Neural progenitor cell (in vitro differentiated cells): ENCODE measurements around the gene SLC22A23. TPM values are rescaled to one million over a fixed set of nuclear protein-coding genes. Genes with fewer than 3 reads are reported as not detected.

Experiments used
- DNase-seq: peaks from one replicate; pipeline ENCODE4 v3.0.0-alpha.2; 2016; ENCODE audit warnings: low spot score
- H2AFZ ChIP-seq: fragments of 200-600 bp; sonication (generic); replicated peaks from 2 replicates; pipeline ENCODE4 v1.6.1; 2016; ENCODE audit warnings: antibody characterized with exemption
- H3F3A ChIP-seq: fragments of 200-600 bp; sonication (generic); 2 replicates; pipeline ENCODE4 v1.6.1; 2016; ENCODE audit warnings: antibody characterized with exemption, low read depth
- H3K27ac ChIP-seq: fragments of 200-600 bp; sonication (generic); 2 replicates; pipeline ENCODE4 v1.5.1; 2016; ENCODE audit warnings: mild to moderate bottlenecking
- H3K27me3 ChIP-seq: fragments of 200-600 bp; sonication (generic); 2 replicates; pipeline ENCODE4 v1.6.1; 2016; ENCODE audit warnings: mild to moderate bottlenecking, moderate library complexity
- H3K36me3 ChIP-seq: fragments of 200-600 bp; sonication (generic); 2 replicates; pipeline ENCODE4 v1.5.1; 2016
- H3K4me1 ChIP-seq: fragments of 200-600 bp; sonication (generic); 2 replicates; pipeline ENCODE4 v1.6.1; 2016; ENCODE audit warnings: mixed run types
- H3K4me2 ChIP-seq: fragments of 200-600 bp; sonication (generic); 2 replicates; pipeline ENCODE4 v1.6.1; 2016
- H3K4me3 ChIP-seq: fragments of 200-600 bp; sonication (generic); 2 replicates; pipeline ENCODE4 v1.5.1; 2016
- H3K79me2 ChIP-seq: fragments of 200-600 bp; sonication (generic); 2 replicates; pipeline ENCODE4 v1.6.1; 2016; ENCODE audit warnings: low read depth
- H3K9ac ChIP-seq: fragments of 200-600 bp; sonication (generic); 2 replicates; pipeline ENCODE4 v1.6.1; 2016
- H3K9me3 ChIP-seq: fragments of 200-600 bp; sonication (generic); 2 replicates; pipeline ENCODE4 v1.5.1; 2016; ENCODE audit warnings: low read depth
- H4K20me1 ChIP-seq: fragments of 200-600 bp; sonication (generic); 2 replicates; pipeline ENCODE4 v1.6.1; 2016; ENCODE audit warnings: low read depth
- H3K27ac Mint-ChIP-seq: 3 replicates; pipeline ENCODE4 v1.8.0; 2021; ENCODE audit warnings: mixed read lengths
- H3K27me3 Mint-ChIP-seq: 2 replicates; pipeline ENCODE4 v1.8.0; 2022; ENCODE audit warnings: low read depth, mild to moderate bottlenecking, inconsistent platforms, moderate library complexity, mixed read lengths; ENCODE audit not compliant: insufficient read depth
- H3K36me3 Mint-ChIP-seq: 3 replicates; pipeline ENCODE4 v1.8.0; 2021; ENCODE audit warnings: mixed read lengths
- H3K4me1 Mint-ChIP-seq: 3 replicates; pipeline ENCODE4 v1.8.0; 2021; ENCODE audit warnings: mixed read lengths
- H3K4me3 Mint-ChIP-seq: 3 replicates; pipeline ENCODE4 v1.8.0; 2021; ENCODE audit warnings: mild to moderate bottlenecking, moderate library complexity, mixed read lengths
- H3K9me3 Mint-ChIP-seq: 3 replicates; pipeline ENCODE4 v1.8.0; 2020; ENCODE audit warnings: mixed read lengths
- EZH2 ChIP-seq: fragments of 200-600 bp; sonication (generic); IDR thresholded peaks from 2 replicates; pipeline ENCODE4 v1.6.1; 2017; ENCODE audit warnings: antibody characterized with exemption, mild to moderate bottlenecking, moderate library complexity
- EZH2phosphoT487 ChIP-seq: fragments of 200-600 bp; sonication (generic); IDR thresholded peaks from 2 replicates; pipeline ENCODE4 v1.6.1; 2017; ENCODE audit warnings: antibody characterized with exemption
- total RNA-seq: library from RNA; depleted of rRNA; stranded (reverse); fragments of >200 nt; gene quantifications from 2 replicates; pipeline ENCODE4 v1.2.3, GENCODE V29; 2015; ENCODE audit warnings: low replicate concordance
- TF ChIP-seq, protein P1 (sequence below): fragments of 200-600 bp; sonication (generic); IDR thresholded peaks from 2 replicates; pipeline ENCODE4 v1.5.1; 2017; ENCODE audit warnings: antibody characterized with exemption, mild to moderate bottlenecking

SLC22A23 gene
- total RNA-seq, 1 donor from 2014 or later, result 0.99 TPM

DNA sequence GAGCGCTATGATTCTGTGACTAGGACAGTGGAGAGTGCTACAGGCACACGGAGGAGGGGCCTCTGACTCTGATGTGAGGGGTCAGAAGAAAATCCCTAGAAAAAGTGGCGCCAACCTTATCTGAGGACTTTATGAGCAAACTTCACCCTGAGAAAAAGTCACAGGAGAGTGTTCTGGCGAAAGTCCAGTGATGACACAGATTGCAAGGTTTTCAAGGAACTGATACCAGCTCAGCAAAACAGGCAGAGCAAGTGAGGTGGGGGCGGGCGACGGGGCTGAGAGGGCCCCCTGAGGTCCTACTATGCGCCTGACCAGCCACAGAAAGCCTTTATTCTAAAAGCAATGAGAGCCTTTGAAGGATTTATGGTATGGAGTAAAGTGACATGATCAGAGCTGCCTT, 73.3 kb downstream of the SLC22A23 start:
- Histone ChIP-seq H3K4me1 (peaks cover 9% of the 10 kb centered on the region), H2AFZ (no peak overlapping the region), H4K20me1 (no peaks in the 10 kb centered on the region), H3F3A (no peaks in the 10 kb centered on the region), H3K79me2 (no peaks in the 10 kb centered on the region), H3K9ac (no peak overlapping the region), H3K36me3 (no peaks in the 10 kb centered on the region), H3K9me3 (no peaks in the 10 kb centered on the region), H3K27me3 (no peaks in the 10 kb centered on the region), H3K4me3 (no peak overlapping the region), H3K4me2 (no peak overlapping the region), H3K27ac (no peak overlapping the region)
- no peak for DNase-seq
- Mint-ChIP-seq H3K9me3 (peaks cover 5% of the 10 kb centered on the region), H3K36me3 (peaks cover 21% of the 10 kb centered on the region), H3K27ac (no peak overlapping the region), H3K4me3 (no peak overlapping the region), H3K27me3 (no peaks in the 10 kb centered on the region), H3K4me1 (peaks cover 44% of the 10 kb centered on the region)
- TF ChIP-seq EZH2phosphoT487 (no peak), EZH2 (no peak)
- TF ChIP-seq, protein P1, sequence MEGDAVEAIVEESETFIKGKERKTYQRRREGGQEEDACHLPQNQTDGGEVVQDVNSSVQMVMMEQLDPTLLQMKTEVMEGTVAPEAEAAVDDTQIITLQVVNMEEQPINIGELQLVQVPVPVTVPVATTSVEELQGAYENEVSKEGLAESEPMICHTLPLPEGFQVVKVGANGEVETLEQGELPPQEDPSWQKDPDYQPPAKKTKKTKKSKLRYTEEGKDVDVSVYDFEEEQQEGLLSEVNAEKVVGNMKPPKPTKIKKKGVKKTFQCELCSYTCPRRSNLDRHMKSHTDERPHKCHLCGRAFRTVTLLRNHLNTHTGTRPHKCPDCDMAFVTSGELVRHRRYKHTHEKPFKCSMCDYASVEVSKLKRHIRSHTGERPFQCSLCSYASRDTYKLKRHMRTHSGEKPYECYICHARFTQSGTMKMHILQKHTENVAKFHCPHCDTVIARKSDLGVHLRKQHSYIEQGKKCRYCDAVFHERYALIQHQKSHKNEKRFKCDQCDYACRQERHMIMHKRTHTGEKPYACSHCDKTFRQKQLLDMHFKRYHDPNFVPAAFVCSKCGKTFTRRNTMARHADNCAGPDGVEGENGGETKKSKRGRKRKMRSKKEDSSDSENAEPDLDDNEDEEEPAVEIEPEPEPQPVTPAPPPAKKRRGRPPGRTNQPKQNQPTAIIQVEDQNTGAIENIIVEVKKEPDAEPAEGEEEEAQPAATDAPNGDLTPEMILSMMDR, result no peak

DNA sequence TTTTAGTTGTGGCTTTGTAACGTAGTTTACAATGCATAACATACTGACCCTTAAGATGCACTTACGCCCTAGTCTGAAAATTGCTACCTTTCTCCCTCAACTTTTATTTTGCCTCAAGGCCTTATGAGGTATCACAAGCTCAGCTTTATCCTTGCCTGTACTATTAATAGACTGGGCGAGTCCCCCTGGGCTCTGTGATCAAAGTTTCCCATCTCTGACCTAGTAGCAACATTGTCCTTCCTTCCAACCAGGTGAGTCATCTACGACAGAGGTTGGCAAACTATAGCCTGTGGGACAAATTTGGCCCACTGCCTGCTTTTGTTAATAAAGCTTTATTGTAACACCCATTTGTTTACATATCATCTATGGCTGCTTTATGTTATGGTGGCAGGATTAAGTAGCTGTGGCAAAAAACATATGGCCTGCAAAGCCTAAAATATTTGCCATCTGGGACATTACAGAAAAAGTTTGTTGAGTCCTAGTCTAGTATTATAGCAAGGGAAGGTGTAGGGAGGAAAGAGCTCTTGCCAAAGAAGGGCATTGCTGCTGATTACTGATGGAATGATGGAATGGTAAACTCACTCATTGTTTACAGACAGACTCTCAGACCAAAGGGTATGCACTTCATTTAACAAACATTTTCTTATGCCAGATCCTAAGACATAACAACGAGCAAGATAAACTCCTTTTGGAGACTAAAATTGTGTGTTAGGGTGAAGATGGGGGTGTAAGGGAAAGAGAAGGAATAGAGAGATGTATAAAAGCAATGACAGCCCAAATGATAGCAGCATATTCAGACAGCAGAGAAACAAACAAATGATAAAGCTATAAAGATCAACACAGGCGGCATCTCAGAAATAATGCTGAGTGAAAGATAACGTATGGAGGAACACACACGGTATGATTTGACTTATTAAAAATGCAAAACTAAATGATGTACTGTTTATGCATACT, 74.2 kb downstream of the SLC22A23 start:
- Mint-ChIP-seq H3K36me3 (peaks cover 12% of the 10 kb centered on the region), H3K4me3 (no peak overlapping the region), H3K27me3 (peaks cover 2% of the 10 kb centered on the region), H3K9me3 (peaks cover 3% of the 10 kb centered on the region), H3K4me1 (peaks cover 47% of the 10 kb centered on the region), H3K27ac (no peak overlapping the region)
- Histone ChIP-seq H3K4me3 (no peak overlapping the region), H3K9me3 (no peaks in the 10 kb centered on the region), H4K20me1 (no peaks in the 10 kb centered on the region), H3F3A (no peaks in the 10 kb centered on the region), H3K9ac (no peak overlapping the region), H2AFZ (no peak overlapping the region), H3K79me2 (no peaks in the 10 kb centered on the region), H3K27me3 (no peaks in the 10 kb centered on the region), H3K4me2 (no peak overlapping the region), H3K4me1 (peaks cover 9% of the 10 kb centered on the region), H3K27ac (no peak overlapping the region), H3K36me3 (no peaks in the 10 kb centered on the region)
- DNase-seq, result no peak
- TF ChIP-seq EZH2 (no peak), EZH2phosphoT487 (no peak)
- TF ChIP-seq, protein P1, result no peak

DNA sequence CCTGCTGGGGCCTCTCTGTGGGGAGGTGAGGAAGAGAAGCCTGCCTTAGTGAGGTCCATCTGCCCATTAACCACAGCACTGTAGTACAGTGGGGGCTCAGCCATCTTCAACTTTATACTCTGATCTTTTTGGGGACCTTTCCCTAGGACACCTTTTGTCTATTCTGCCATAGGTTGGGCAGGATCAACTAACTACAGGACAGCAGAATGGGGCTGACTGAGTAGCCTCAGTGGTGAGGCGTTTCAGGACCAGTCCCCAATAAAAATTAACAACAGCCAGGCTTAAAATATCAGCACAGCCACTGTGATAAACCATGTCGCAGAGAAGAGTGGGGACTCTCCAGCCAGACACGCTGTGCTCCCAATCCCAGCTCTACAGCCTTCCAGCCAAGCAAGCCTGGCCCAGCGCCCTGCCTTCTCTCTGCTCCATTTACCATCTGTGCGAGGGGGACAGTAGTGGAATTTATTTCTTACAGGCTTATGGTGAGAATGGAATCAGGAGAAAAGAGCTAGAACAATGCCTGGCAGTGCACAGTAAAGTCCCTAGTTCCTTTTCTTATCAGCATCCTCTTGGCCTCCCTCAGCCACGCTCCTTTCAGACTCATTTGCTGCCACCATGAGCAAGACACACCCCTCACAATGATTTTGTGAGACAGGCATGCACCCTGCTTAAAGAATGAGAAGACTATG, 75.5 kb downstream of the SLC22A23 start:
- Histone ChIP-seq H3K27me3 (no peaks in the 10 kb centered on the region), H3K27ac (no peak overlapping the region), H3K4me2 (no peak overlapping the region), H2AFZ (no peak overlapping the region), H3K79me2 (no peaks in the 10 kb centered on the region), H3F3A (no peaks in the 10 kb centered on the region), H4K20me1 (no peaks in the 10 kb centered on the region), H3K36me3 (no peaks in the 10 kb centered on the region), H3K4me1 (peaks cover 9% of the 10 kb centered on the region), H3K4me3 (no peak overlapping the region), H3K9ac (no peak overlapping the region), H3K9me3 (no peaks in the 10 kb centered on the region)
- no peaks in the 10 kb centered on the region for H3K9me3 Mint-ChIP-seq
- peaks cover 6% of the 10 kb centered on the region for H3K36me3 Mint-ChIP-seq
- TF ChIP-seq EZH2 (no peak), EZH2phosphoT487 (no peak)
- TF ChIP-seq, protein P1, result no peak
- peak overlapping the region; percentile 70 for H3K27ac Mint-ChIP-seq
- H3K4me1 Mint-ChIP-seq, result peaks cover 52% of the 10 kb centered on the region
- DNase-seq, result no peak
- H3K4me3 Mint-ChIP-seq, result no peak overlapping the region
- H3K27me3 Mint-ChIP-seq, result peaks cover 4% of the 10 kb centered on the region
